ENCODE results near the gene WIPI1.
"Not testable (repeated sequence)": the region's sequence is repeated elsewhere in the genome, so short reads cannot be mapped to it uniquely, and the experiment has no call there.

Gene WIPI1

GRCh38 chr17:68382582-68383085 is 74.7 kb downstream of the WIPI1 start:
- DNase-seq: no peak

- no peak for DNase-seq
Measured at GRCh38 chr17:68381076-68381900, 76.0 kb downstream of the WIPI1 start.

- DNase-seq: no peak
Measured at GRCh38 chr17:68379692-68380677, 77.3 kb downstream of the WIPI1 start.

- no peak for DNase-seq
Measured at GRCh38 chr17:68379177-68379510, 78.2 kb downstream of the WIPI1 start.

- no peak for DNase-seq
Measured at GRCh38 chr17:68378268-68379176, 78.8 kb downstream of the WIPI1 start.

- DNase-seq: no peak
Measured at GRCh38 chr17:68377771-68378267, 79.5 kb downstream of the WIPI1 start.

- not testable (repeated sequence) for DNase-seq
Measured at GRCh38 chr17:68376178-68376577, 81.1 kb downstream of the WIPI1 start.

GRCh38 chr17:68375566-68375965 is 81.7 kb downstream of the WIPI1 start:
- no peak for DNase-seq
